GM12872 (cell line): Measurements from ENCODE around the gene EIF3D.

Experiments
- CTCF ChIP-seq: IDR thresholded peaks from 3 replicates; pipeline ENCODE4 v1.5.1; 2011; ENCODE audit warnings: low read depth, mild to moderate bottlenecking, low read length, moderate library complexity; ENCODE audit not compliant: insufficient read depth

The EIF3D gene

GRCh38 chr22:36538529-36538928, 9.6 kb upstream of the EIF3D start:
- TF ChIP-seq CTCF, result no peak

GRCh38 chr22:36536717-36537116, 7.8 kb upstream of the EIF3D start:
- no peak for TF ChIP-seq CTCF

GRCh38 chr22:36532466-36532865, 3.5 kb upstream of the EIF3D start:
- no peak for TF ChIP-seq CTCF

- no peak for TF ChIP-seq CTCF
These were observed 625 bp downstream of the EIF3D start for GRCh38 chr22:36528341-36528740.

GRCh38 chr22:36522662-36523061, 6.3 kb downstream of the EIF3D start:
- TF ChIP-seq CTCF, result no peak

- TF ChIP-seq CTCF, result no peak
These were observed 8.5 kb downstream of the EIF3D start for GRCh38 chr22:36520423-36520822.

- TF ChIP-seq CTCF, result no peak
These were observed 14.2 kb downstream of the EIF3D start for GRCh38 chr22:36514766-36515165.

- TF ChIP-seq CTCF, result no peak
These were observed 16.0 kb downstream of the EIF3D start for GRCh38 chr22:36512991-36513390.
